Naive thymus-derived CD8-positive, alpha-beta T cell (primary cell): Measurements from ENCODE around the gene LIMCH1. TPM values are rescaled to one million over a fixed set of nuclear protein-coding genes. Genes with fewer than 3 reads are reported as not detected.
A peak's percentile ranks its signal among the peaks of the same experiment; 100 is the strongest.

Experiments used
- ATAC-seq, 2 donors: fragments of 150-1000 bp; cut with Tn5 transposase in 1 of 2; sonication (Bioruptor Pico), chemical (Tn5 transposase) in 1 of 2; 1 replicate in 1 of 2; 2 replicates in 1 of 2; pipeline ENCODE4 v1.10.0; 2021; ENCODE audit warnings: mild to moderate bottlenecking in 2 of 2, moderate library complexity in 2 of 2
- POLR2A ChIA-PET: fragments of 350-600 bp; sonication (Branson Sonifier 250); formaldehyde crosslinking; loops from one replicate; lab custom pipeline; 2021; ENCODE audit warnings: antibody characterized with exemption; lab: Charles Lee
- DNase-seq, 10 donors: peaks; one replicate each; pipeline versions ENCODE4 v3.0.0 to v3.0.0-alpha.2; 2020 to 2022
- H3K27ac Mint-ChIP-seq, 10 donors: one replicate each; pipeline ENCODE4 v1.8.0; 2020 to 2022; ENCODE audit warnings: mild to moderate bottlenecking in 10 of 10, mixed read lengths in 10 of 10, moderate library complexity in 4 of 10, inconsistent platforms in 1 of 10
- H3K27me3 Mint-ChIP-seq, 5 donors: one replicate each; pipeline ENCODE4 v1.8.0; 2021 to 2022; ENCODE audit warnings: mixed read lengths in 5 of 5
- H3K36me3 Mint-ChIP-seq, 3 donors: one replicate each; pipeline ENCODE4 v1.8.0; 2020 to 2022; ENCODE audit warnings: mixed read lengths in 3 of 3, mild to moderate bottlenecking in 2 of 3, inconsistent platforms in 1 of 3
- H3K4me1 Mint-ChIP-seq, 4 donors: one replicate each; pipeline ENCODE4 v1.8.0; 2021 to 2022; ENCODE audit warnings: mixed read lengths in 4 of 4
- H3K4me3 Mint-ChIP-seq, 10 donors: one replicate each; pipeline ENCODE4 v1.8.0; 2020 to 2022; ENCODE audit warnings: mild to moderate bottlenecking in 10 of 10, mixed read lengths in 10 of 10, moderate library complexity in 6 of 10, inconsistent platforms in 1 of 10
- H3K9me3 Mint-ChIP-seq, 9 donors: one replicate each; pipeline ENCODE4 v1.8.0; 2020 to 2022; ENCODE audit warnings: mixed read lengths in 9 of 9, mild to moderate bottlenecking in 3 of 9, inconsistent platforms in 1 of 9, moderate library complexity in 1 of 9
- polyA plus RNA-seq, 3 donors: library from polyadenylated mRNA; unstranded; fragments of 300-500 nt; fragmentation: Illumina TruSeq; gene quantifications; one replicate each; pipeline ENCODE4 v1.2.3, GENCODE V29; 2021
- total RNA-seq, 8 experiments: library from RNA in 2 of 8; stranded (reverse) in 2 of 8; gene quantifications; one replicate each; pipeline ENCODE4 v1.2.3 and lab custom pipeline; 2021 to 2026

The LIMCH1 gene
- total and polyA plus RNA-seq, 5 experiments from 2014 or later: not detected

- DNase-seq: no peak
- no peaks in the 10 kb centered on the region for H3K9me3 Mint-ChIP-seq
- H3K27me3 Mint-ChIP-seq: peaks cover 0 to 17% (median 2%) of the 10 kb centered on the region in 5 donors
- H3K4me1 Mint-ChIP-seq: no peaks in the 10 kb centered on the region
- ATAC-seq: no peak
- no peaks in the 10 kb centered on the region for H3K36me3 Mint-ChIP-seq
- no peak overlapping the region for H3K4me3 Mint-ChIP-seq
- POLR2A ChIA-PET: no interaction called here
- H3K27ac Mint-ChIP-seq: no peak overlapping the region
Observed at GRCh38 chr4:41602113-41602512, 64.2 kb downstream of the LIMCH1 start.

- Mint-ChIP-seq H3K4me3 (no peak overlapping the region), H3K27me3 (peaks cover 0 to 17% (median 2%) of the 10 kb centered on the region in 5 donors), H3K4me1 (no peaks in the 10 kb centered on the region), H3K27ac (no peak overlapping the region), H3K36me3 (no peaks in the 10 kb centered on the region), H3K9me3 (no peaks in the 10 kb centered on the region)
- no peak for ATAC-seq
- no peak for DNase-seq
- POLR2A ChIA-PET: no interaction called here
Observed at GRCh38 chr4:41602886-41603498, 65.0 kb downstream of the LIMCH1 start.

GRCh38 chr4:41609851-41610250, 71.9 kb downstream of the LIMCH1 start:
- Mint-ChIP-seq H3K27ac (no peak overlapping the region), H3K9me3 (no peaks in the 10 kb centered on the region), H3K4me3 (no peak overlapping the region), H3K4me1 (no peaks in the 10 kb centered on the region), H3K36me3 (no peaks in the 10 kb centered on the region), H3K27me3 (peaks cover 0 to 9% (median 0%) of the 10 kb centered on the region in 5 donors)
- POLR2A ChIA-PET: no interaction called here
- ATAC-seq: no peak
- DNase-seq: no peak

GRCh38 chr4:41610474-41610873, 72.5 kb downstream of the LIMCH1 start:
- H3K36me3 Mint-ChIP-seq: no peaks in the 10 kb centered on the region
- peaks cover 0 to 9% (median under 1%) of the 10 kb centered on the region in 5 donors for H3K27me3 Mint-ChIP-seq
- POLR2A ChIA-PET: no interaction called here
- no peaks in the 10 kb centered on the region for H3K9me3 Mint-ChIP-seq
- DNase-seq (no peak), ATAC-seq (no peak)
- H3K4me1 Mint-ChIP-seq: no peaks in the 10 kb centered on the region
- H3K27ac Mint-ChIP-seq: no peak overlapping the region
- no peak overlapping the region for H3K4me3 Mint-ChIP-seq

- Mint-ChIP-seq H3K4me3 (no peak overlapping the region), H3K27ac (no peak overlapping the region), H3K36me3 (no peaks in the 10 kb centered on the region), H3K4me1 (no peaks in the 10 kb centered on the region), H3K9me3 (no peaks in the 10 kb centered on the region), H3K27me3 (peaks cover 0 to 14% (median 4%) of the 10 kb centered on the region in 5 donors)
- POLR2A ChIA-PET: no interaction called here
- DNase-seq (no peak), ATAC-seq (no peak)
Observed at GRCh38 chr4:41611124-41611838, 73.3 kb downstream of the LIMCH1 start.

- Mint-ChIP-seq H3K4me1 (no peaks in the 10 kb centered on the region), H3K36me3 (no peaks in the 10 kb centered on the region), H3K27ac (no peak overlapping the region), H3K9me3 (no peaks in the 10 kb centered on the region), H3K27me3 (peaks cover 0 to 14% (median 4%) of the 10 kb centered on the region in 5 donors), H3K4me3 (no peak overlapping the region)
- POLR2A ChIA-PET: no interaction called here
- DNase-seq (no peak), ATAC-seq (no peak)
Observed at GRCh38 chr4:41611881-41612871, 74.2 kb downstream of the LIMCH1 start.

- Mint-ChIP-seq H3K4me3 (no peak overlapping the region), H3K4me1 (no peaks in the 10 kb centered on the region), H3K27ac (no peak overlapping the region), H3K27me3 (peaks cover 0 to 17% (median 4%) of the 10 kb centered on the region in 5 donors), H3K36me3 (no peaks in the 10 kb centered on the region), H3K9me3 (no peaks in the 10 kb centered on the region)
- POLR2A ChIA-PET: no interaction called here
- no peak for DNase-seq
- no peak for ATAC-seq
Observed at GRCh38 chr4:41613386-41613785, 75.4 kb downstream of the LIMCH1 start.

- no peak overlapping the region for H3K27ac Mint-ChIP-seq
- ATAC-seq (no peak), DNase-seq (no peak)
- no peaks in the 10 kb centered on the region for H3K9me3 Mint-ChIP-seq
- POLR2A ChIA-PET: no interaction called here
- no peak overlapping the region for H3K4me3 Mint-ChIP-seq
- no peaks in the 10 kb centered on the region for H3K36me3 Mint-ChIP-seq
- peaks cover 0 to 17% (median 4%) of the 10 kb centered on the region in 5 donors for H3K27me3 Mint-ChIP-seq
- no peaks in the 10 kb centered on the region for H3K4me1 Mint-ChIP-seq
Observed at GRCh38 chr4:41613821-41614220, 75.9 kb downstream of the LIMCH1 start.

GRCh38 chr4:41614519-41614918, 76.6 kb downstream of the LIMCH1 start:
- H3K27me3 Mint-ChIP-seq: peaks cover 0 to 17% (median 4%) of the 10 kb centered on the region in 5 donors
- POLR2A ChIA-PET: no interaction called here
- ATAC-seq (no peak), DNase-seq (no peak)
- H3K36me3 Mint-ChIP-seq: no peaks in the 10 kb centered on the region
- no peaks in the 10 kb centered on the region for H3K4me1 Mint-ChIP-seq
- H3K27ac Mint-ChIP-seq: no peak overlapping the region
- no peak overlapping the region for H3K4me3 Mint-ChIP-seq
- no peaks in the 10 kb centered on the region for H3K9me3 Mint-ChIP-seq

GRCh38 chr4:41619161-41619560, 81.2 kb downstream of the LIMCH1 start:
- POLR2A ChIA-PET: no interaction called here
- Mint-ChIP-seq H3K9me3 (no peaks in the 10 kb centered on the region), H3K36me3 (no peaks in the 10 kb centered on the region), H3K27me3 (peaks cover 3 to 27% (median 5%) of the 10 kb centered on the region in 5 donors), H3K27ac (no peak overlapping the region), H3K4me1 (no peaks in the 10 kb centered on the region), H3K4me3 (no peak overlapping the region)
- DNase-seq (no peak), ATAC-seq (no peak)

GRCh38 chr4:41620594-41621256, 82.8 kb downstream of the LIMCH1 start:
- Mint-ChIP-seq H3K4me3 (peak overlapping the region in 1 of 10 donors; percentile 45), H3K36me3 (no peaks in the 10 kb centered on the region), H3K27ac (no peak overlapping the region), H3K27me3 (peaks cover 3 to 24% (median 5%) of the 10 kb centered on the region in 5 donors), H3K9me3 (no peaks in the 10 kb centered on the region), H3K4me1 (no peaks in the 10 kb centered on the region)
- DNase-seq: no peak
- POLR2A ChIA-PET: no interaction called here
- no peak for ATAC-seq

- no peak for DNase-seq
- POLR2A ChIA-PET: no interaction called here
- H3K27ac Mint-ChIP-seq: peak overlapping the region in 1 of 10 donors; percentile 29
- no peaks in the 10 kb centered on the region for H3K36me3 Mint-ChIP-seq
- peaks cover 2 to 10% (median 3%) of the 10 kb centered on the region in 5 donors for H3K27me3 Mint-ChIP-seq
- H3K4me1 Mint-ChIP-seq: no peaks in the 10 kb centered on the region
- no peak for ATAC-seq
- H3K4me3 Mint-ChIP-seq: no peak overlapping the region
- H3K9me3 Mint-ChIP-seq: no peaks in the 10 kb centered on the region
Observed at GRCh38 chr4:41622787-41623186, 84.8 kb downstream of the LIMCH1 start.
